ENCODE data around the gene FAM83F. TPM values are rescaled to one million over a fixed set of nuclear protein-coding genes. Genes with fewer than 3 reads are reported as not detected.
A peak's percentile ranks its signal among the peaks of the same experiment; 100 is the strongest.
"Not testable (repeated sequence)": the region's sequence is repeated elsewhere in the genome, so short reads cannot be mapped to it uniquely, and the experiment has no call there.

FAM83F gene
- total RNA-seq, 2 experiments from 2014 or later: 1.8 to 1.9 TPM

DNA sequence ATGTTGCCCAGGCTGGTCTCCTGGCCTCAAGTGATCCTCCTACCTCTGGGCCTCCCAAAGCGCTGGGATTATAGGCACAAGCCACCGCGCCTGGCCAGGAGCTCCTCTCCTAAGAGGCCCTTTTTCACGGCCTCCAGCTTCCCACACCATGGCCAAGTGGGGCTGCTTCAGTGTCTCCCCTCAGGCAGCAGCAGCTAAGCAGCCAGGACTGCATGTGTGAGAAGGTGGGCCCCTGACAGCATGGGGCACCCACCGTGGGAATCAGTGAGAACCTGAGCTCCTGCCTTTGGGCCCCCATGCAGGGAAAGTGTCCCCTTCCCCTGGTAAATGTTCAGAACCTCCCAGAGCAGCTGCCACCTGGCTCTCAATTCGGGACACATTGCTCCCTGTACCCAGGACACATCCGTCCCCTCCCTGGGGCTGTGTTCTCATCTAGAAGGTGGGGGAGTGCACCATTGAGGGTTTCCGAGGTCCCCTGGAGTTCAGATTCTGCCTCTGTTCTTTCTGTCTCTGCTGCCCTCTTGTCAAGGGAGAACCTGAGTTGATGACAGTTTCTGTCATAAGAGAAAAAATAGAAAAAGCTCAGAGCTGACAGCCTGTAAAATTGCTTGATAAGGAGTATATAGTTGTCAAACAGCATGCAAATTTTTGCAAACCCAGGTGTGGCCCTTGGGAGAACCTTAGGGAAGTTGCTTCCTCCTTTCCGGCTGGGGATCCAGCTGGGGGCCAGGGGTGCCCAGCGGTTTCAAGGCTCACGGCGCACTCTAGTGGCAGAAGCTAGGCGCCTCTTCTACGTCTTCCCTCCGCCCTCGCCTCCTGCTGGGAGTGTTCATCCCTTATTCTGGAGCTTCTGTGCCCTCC lies 29.7 kb downstream of the FAM83F start:
- peak; percentile 75 for DNase-seq
- no peak overlapping the region for H3K27ac Mint-ChIP-seq
- intact Hi-C loops (cut with micrococcal nuclease): loop anchor here (1.0 to 5.0 kb wide), 4 partner anchors 84 to 490 kb away; no protein-coding TSS in a partner anchor
- H3K9me3 Mint-ChIP-seq: no peaks in the 10 kb centered on the region
- H3K4me1 Mint-ChIP-seq (ENCODE audit: low read depth): no peaks in the 10 kb centered on the region
- H3K27me3 Mint-ChIP-seq (ENCODE audit: low read depth): no peaks in the 10 kb centered on the region
- CTCF ChIA-PET: interaction anchor here (0.6 to 5.1 kb wide), 73 partner anchors 9 to 621 kb away, joined by 3 to 67 read pairs (median 4); partner anchors contain the start of gene FAM83F
- H3K36me3 Mint-ChIP-seq (ENCODE audit: low read depth): no peaks in the 10 kb centered on the region
- H3K4me3 Mint-ChIP-seq: no peak overlapping the region

DNA sequence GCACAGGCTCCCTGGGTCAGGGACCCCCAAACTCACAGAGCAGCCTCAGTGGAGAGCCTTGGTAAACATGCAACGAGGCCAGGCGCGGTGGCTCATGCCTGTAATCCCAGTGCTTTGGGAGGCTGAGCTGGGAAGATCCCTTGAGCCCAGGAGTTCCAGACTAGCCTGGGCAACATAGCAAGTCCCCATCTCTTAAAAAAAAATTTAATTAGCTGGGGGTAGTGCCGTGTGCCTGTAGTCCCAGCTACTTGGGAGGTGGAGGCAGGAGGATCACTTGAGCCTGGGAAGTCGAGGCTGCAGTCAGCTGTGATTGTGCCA lies 30.3 kb downstream of the FAM83F start:
- not testable (repeated sequence) for H3K27me3 Mint-ChIP-seq (ENCODE audit: low read depth); H3K9me3 Mint-ChIP-seq; H3K36me3 Mint-ChIP-seq (ENCODE audit: low read depth); DNase-seq; H3K4me3 Mint-ChIP-seq; H3K27ac Mint-ChIP-seq; H3K4me1 Mint-ChIP-seq (ENCODE audit: low read depth)
- intact Hi-C loops (cut with micrococcal nuclease): loop anchor here (2.0 kb wide), 2 partner anchors 84 to 402 kb away; no protein-coding TSS in a partner anchor
- CTCF ChIA-PET: interaction anchor here (0.7 to 5.1 kb wide), 62 partner anchors 8 to 510 kb away, joined by 3 to 67 read pairs (median 4); partner anchors contain the start of gene FAM83F

DNA sequence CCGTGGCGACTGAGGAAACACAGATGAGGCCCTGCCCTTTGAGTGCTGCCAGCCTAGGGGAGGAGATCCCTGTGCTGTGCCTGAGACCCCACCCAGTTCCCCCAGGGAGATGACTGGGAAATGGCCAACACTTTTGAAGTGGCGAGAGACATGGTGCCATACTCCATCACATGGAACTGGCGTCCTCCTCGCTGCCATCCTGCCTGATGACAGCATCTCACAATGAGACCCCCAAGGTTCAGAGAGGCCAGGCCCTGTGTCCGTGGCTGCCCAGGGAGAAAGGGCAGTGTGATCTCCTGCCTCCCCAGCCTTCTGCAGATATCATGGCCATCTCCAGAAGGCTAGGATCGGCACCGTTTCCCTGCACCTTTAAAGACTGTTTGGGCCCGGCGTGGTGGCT lies 31.1 kb downstream of the FAM83F start:
- no peak for DNase-seq
- H3K4me3 Mint-ChIP-seq: no peak overlapping the region
- no peak overlapping the region for H3K27ac Mint-ChIP-seq
- no peaks in the 10 kb centered on the region for H3K36me3 Mint-ChIP-seq (ENCODE audit: low read depth)
- H3K27me3 Mint-ChIP-seq (ENCODE audit: low read depth): no peaks in the 10 kb centered on the region
- no peaks in the 10 kb centered on the region for H3K9me3 Mint-ChIP-seq
- CTCF ChIA-PET: interaction anchor here (1.1 to 5.1 kb wide), 15 partner anchors 10 to 491 kb away, joined by 3 to 67 read pairs (median 8); no protein-coding TSS in a partner anchor
- H3K4me1 Mint-ChIP-seq (ENCODE audit: low read depth): peaks cover 2% of the 10 kb centered on the region
- intact Hi-C loops (cut with micrococcal nuclease): loop anchor here (2.0 kb wide), 2 partner anchors 85 to 403 kb away; no protein-coding TSS in a partner anchor

DNA sequence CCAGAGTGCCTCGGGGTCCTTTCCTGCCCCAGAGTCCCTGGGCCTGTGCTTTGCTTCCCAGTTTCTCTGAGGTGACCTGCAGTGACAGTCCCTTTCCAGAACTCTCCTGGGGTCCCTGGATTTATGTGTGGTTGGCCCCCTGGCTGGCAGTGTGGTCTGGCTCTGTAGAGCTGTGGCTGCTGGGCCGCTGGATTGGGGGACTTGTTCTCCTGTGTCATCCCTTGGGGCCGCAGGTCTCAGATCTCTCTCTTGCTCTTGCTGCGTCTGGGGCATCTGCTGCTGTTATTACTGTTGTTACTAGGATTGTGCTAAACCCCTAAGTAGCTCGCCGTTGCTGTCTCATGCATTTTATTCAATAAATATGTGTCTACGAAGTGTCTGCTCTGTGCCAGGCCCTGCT lies 31.9 kb downstream of the FAM83F start:
- Mint-ChIP-seq H3K27me3 (ENCODE audit: low read depth) (no peaks in the 10 kb centered on the region), H3K9me3 (no peaks in the 10 kb centered on the region), H3K27ac (no peak overlapping the region), H3K4me3 (no peak overlapping the region), H3K4me1 (ENCODE audit: low read depth) (peaks cover 2% of the 10 kb centered on the region), H3K36me3 (ENCODE audit: low read depth) (no peaks in the 10 kb centered on the region)
- intact Hi-C loops (cut with micrococcal nuclease): no loop called here
- DNase-seq: no peak
- CTCF ChIA-PET: interaction anchor here (5.1 kb wide), 1 partner anchor 491 kb away, joined by 67 read pairs; no protein-coding TSS in a partner anchor

DNA sequence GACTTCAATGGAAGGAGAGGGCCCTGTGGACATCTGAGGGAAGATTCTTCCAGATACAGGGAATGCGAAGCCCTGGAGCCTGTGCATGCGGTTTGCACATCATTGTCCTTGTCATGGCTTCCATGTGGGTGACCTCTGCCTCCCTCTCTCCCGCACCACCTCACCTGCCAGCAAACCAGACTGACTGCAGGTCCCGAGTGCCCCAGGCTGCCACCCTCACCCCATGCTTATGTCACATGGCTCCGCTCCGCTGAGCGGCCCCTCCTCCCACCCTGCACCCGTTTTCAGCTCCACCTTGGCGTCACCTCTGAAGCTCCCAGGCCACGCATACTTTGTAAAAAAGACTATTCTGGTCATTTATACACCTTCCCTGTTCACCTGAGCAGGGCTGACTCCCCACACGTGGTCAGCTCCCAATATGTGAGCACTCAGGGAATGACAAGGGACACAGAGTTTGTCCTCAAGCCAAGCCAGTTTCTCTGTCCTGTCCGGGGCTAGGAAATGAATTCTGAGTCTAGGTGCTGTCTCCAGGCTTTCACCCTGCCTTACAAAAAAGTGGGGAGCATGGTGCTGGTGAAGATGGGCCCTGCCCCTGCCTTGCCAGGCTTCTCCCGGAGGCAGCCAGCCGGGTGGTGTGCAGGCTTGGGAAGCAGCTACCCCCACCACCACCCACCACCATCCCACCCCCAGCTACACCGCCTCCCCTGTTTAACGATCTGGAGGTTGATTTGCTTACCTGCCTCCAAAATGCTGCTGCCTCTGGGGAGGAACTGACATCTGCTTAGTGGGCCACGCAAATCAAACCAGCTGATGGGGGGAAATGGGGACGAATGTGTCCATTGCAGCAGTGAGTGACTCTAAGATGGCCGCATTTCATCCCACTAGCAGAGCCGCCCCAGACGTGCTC lies 32.7 kb downstream of the FAM83F start:
- H3K4me1 Mint-ChIP-seq (ENCODE audit: low read depth): peaks cover 2% of the 10 kb centered on the region
- H3K27ac Mint-ChIP-seq: no peak overlapping the region
- H3K9me3 Mint-ChIP-seq: no peaks in the 10 kb centered on the region
- intact Hi-C loops (cut with micrococcal nuclease): no loop called here
- no peak for DNase-seq
- no peaks in the 10 kb centered on the region for H3K27me3 Mint-ChIP-seq (ENCODE audit: low read depth)
- CTCF ChIA-PET: interaction anchor here (1.6 to 5.1 kb wide), 2 partner anchors 492 to 493 kb away, joined by 5 to 67 read pairs; no protein-coding TSS in a partner anchor
- H3K36me3 Mint-ChIP-seq (ENCODE audit: low read depth): no peaks in the 10 kb centered on the region
- no peak overlapping the region for H3K4me3 Mint-ChIP-seq

DNA sequence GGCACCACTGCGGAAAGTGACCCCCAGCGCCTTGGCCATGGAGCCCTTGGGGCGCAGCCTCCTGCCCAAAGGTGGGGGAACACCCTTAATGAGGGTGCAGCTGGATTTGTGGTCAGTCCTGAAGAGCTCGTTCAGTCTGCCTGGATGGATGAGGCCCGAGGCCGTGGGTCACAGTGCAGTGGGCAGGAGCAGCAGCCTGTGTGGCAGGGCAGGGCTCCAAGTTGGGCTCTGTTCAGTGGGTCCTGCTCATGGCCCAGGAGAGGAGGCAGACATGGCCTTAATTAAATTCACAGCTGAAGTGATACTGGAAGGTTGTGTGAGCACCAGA lies 33.3 kb downstream of the FAM83F start:
- CTCF ChIA-PET: interaction anchor here (1.6 kb wide), 1 partner anchor 493 kb away, joined by 5 read pairs; no protein-coding TSS in a partner anchor
- intact Hi-C loops (cut with micrococcal nuclease): no loop called here
- H3K4me1 Mint-ChIP-seq (ENCODE audit: low read depth): peaks cover 2% of the 10 kb centered on the region
- no peaks in the 10 kb centered on the region for H3K36me3 Mint-ChIP-seq (ENCODE audit: low read depth)
- no peaks in the 10 kb centered on the region for H3K9me3 Mint-ChIP-seq
- no peak overlapping the region for H3K4me3 Mint-ChIP-seq
- H3K27me3 Mint-ChIP-seq (ENCODE audit: low read depth): no peaks in the 10 kb centered on the region
- H3K27ac Mint-ChIP-seq: no peak overlapping the region
- DNase-seq: no peak

DNA sequence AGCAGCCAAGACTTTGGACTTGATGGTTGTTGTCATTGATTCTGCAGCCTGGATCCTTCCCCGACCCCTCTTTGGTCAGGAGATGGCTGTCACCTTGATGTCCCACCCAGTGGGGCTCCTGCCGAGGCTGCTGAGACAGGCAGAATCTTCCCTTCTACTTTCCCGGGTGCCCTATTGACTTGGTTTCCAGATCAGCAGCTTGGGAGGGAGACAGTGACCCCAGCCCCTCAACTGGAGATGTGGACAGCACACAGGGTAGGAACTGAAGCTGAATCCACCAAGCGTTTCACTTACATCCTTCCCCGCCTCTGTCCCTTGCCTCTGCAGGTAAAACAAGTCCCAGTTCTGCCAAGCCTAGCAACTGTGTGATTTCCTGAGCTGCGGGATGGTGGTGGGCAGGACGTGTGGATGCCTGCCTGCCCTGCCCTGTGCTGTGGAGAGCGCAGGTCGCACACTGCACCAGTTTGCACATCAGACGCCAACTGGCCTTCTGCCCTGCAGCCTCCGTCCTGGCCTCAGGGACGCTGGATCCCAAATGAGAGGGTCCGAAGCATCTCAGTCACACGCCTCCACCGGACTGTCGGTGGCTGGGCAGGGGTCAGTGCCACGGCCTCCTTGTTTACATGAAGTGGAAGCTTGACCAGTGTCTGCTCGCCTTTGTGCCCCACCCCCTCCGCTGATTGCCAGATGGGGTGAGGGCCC lies 34.6 kb downstream of the FAM83F start:
- no peaks in the 10 kb centered on the region for H3K9me3 Mint-ChIP-seq
- no peak overlapping the region for H3K4me3 Mint-ChIP-seq
- no peak overlapping the region for H3K27ac Mint-ChIP-seq
- H3K27me3 Mint-ChIP-seq (ENCODE audit: low read depth): no peaks in the 10 kb centered on the region
- intact Hi-C loops (cut with micrococcal nuclease): no loop called here
- peaks cover 2% of the 10 kb centered on the region for H3K4me1 Mint-ChIP-seq (ENCODE audit: low read depth)
- CTCF ChIA-PET: interaction anchor here (1.6 kb wide), 1 partner anchor 495 kb away, joined by 5 read pairs; no protein-coding TSS in a partner anchor
- H3K36me3 Mint-ChIP-seq (ENCODE audit: low read depth): no peaks in the 10 kb centered on the region
- DNase-seq: no peak

DNA sequence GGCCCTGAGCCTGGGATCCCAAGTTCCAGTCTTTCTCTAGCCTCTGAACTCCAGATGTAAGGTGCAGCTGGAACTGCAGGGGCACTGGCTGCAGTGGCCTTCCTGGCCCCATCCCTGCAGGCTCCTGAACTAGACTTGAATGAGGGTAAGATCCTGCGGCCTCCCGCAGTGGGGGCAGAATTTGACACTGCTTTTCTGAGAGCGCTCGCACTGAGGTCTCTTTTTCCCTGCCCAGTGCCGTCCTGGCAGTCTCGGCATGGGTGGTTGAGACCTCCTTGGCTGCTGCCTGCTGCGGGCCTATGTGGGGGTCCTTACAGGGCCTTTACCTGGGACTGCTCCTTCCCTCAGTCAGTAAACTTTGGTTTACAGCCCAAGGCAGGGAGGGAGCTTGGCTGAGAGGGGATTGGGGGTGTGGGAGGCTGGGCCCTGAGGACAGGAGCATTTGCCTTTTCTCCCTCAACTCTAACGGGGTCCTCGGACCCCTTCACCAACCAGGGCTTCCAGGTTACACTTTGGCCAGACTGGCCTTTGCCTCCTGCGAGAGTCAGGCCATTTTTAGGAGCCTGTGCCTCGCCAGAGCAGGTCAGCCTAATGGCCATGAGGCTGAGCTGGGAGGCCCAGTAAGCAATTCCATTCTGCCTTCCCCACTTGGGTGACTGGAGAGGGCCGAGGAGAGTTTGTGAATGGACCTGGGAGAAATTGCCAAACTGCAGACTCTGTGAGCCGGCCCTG lies 35.4 kb downstream of the FAM83F start:
- H3K36me3 Mint-ChIP-seq (ENCODE audit: low read depth): no peaks in the 10 kb centered on the region
- no peaks in the 10 kb centered on the region for H3K27me3 Mint-ChIP-seq (ENCODE audit: low read depth)
- CTCF ChIA-PET: no interaction called here
- intact Hi-C loops (cut with micrococcal nuclease): no loop called here
- peaks cover 2% of the 10 kb centered on the region for H3K4me1 Mint-ChIP-seq (ENCODE audit: low read depth)
- DNase-seq: no peak
- no peak overlapping the region for H3K27ac Mint-ChIP-seq
- no peaks in the 10 kb centered on the region for H3K9me3 Mint-ChIP-seq
- H3K4me3 Mint-ChIP-seq: no peak overlapping the region

DNA sequence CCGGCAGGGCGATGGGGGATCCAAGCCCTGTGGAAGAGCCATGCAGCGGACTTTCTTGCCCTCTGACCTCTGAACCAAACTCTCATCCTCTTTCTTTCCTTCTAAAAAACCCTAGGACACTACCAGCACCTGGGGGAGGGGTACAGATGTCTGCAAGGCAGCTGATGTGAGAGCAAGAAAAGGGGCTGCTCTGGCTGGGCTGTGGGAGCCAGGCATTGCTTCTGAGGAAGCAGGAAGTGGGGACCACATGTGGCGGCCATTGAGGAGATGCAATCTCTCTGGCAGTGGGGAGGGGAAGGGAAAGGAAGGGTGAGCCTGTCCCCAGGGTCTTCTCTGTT lies 36.0 kb downstream of the FAM83F start:
- Mint-ChIP-seq H3K27ac (no peak overlapping the region), H3K4me1 (ENCODE audit: low read depth) (peaks cover 2% of the 10 kb centered on the region)

DNA sequence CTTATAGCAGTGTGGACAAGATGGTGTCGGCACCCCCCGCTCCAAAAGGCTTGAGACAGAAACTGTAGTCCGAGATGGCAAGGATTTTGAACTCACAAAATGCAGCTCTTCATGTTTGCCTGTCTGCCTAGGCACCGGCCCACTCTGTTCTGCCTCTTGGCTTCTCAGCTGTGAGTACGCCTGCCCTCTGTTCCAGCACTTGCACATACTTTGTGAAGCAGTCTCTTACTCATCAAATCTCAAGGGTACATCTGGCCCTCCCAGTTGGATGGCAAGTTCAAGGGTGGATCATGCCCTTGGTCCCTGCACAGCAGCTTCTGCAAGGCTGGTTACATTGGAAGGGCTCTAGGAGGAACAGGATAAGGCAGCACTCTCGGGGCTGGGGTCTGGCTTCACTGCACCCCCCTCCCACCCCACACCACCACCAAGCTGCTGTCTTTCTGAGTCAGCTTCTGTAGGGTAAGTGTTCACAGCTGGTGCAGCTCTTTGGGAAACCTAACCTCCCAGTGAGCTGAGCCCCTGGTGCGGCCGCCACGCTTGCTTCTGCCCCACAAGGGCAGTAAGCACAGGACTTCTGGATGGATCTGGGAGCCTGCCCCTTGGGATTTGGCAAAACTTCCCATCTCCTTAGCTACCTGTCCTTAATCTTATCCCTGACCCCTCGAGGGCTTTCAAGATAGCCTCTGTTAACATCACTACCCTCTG lies 37.2 kb downstream of the FAM83F start:
- H3K4me3 Mint-ChIP-seq: no peak overlapping the region
- CTCF ChIA-PET: no interaction called here
- no peaks in the 10 kb centered on the region for H3K36me3 Mint-ChIP-seq (ENCODE audit: low read depth)
- peaks cover 2% of the 10 kb centered on the region for H3K4me1 Mint-ChIP-seq (ENCODE audit: low read depth)
- no peaks in the 10 kb centered on the region for H3K9me3 Mint-ChIP-seq
- no peaks in the 10 kb centered on the region for H3K27me3 Mint-ChIP-seq (ENCODE audit: low read depth)
- H3K27ac Mint-ChIP-seq: no peak overlapping the region
- intact Hi-C loops (cut with micrococcal nuclease): no loop called here
- DNase-seq: no peak

More for the DNA sequence above, 36.0 kb downstream of the FAM83F start:
- intact Hi-C loops (cut with micrococcal nuclease): no loop called here
- Mint-ChIP-seq H3K36me3 (ENCODE audit: low read depth) (no peaks in the 10 kb centered on the region), H3K27me3 (ENCODE audit: low read depth) (no peaks in the 10 kb centered on the region), H3K9me3 (no peaks in the 10 kb centered on the region), H3K4me3 (no peak overlapping the region)
- DNase-seq: no peak
- CTCF ChIA-PET: no interaction called here

All from activated naive CD4-positive, alpha-beta T cell treated with anti-CD3 and anti-CD28 coated beads for 36 hours (primary cell).